Astrocyte of the cerebellum (primary cell): ENCODE data around the gene KLHL34.

Experiments used
- DNase-seq: peaks from one replicate; pipeline ENCODE4 v3.0.0-alpha.2; 2011; ENCODE audit warnings: low read depth
- H3K4me3 ChIP-seq: 2 replicates; pipeline ENCODE4 v1.5.1; 2011; ENCODE audit warnings: mild to moderate bottlenecking, low read depth, low read length, moderate library complexity
- CTCF ChIP-seq: IDR thresholded peaks from 2 replicates; pipeline ENCODE4 v1.5.1; 2012; ENCODE audit warnings: low read length, low read depth, moderate library complexity, mild to moderate bottlenecking; ENCODE audit errors: missing control alignments
- in situ Hi-C: cut with HindIII; loops from 2 replicates; pipeline ENCODE4 v1.10.0; 2017; ENCODE audit warnings: low sequenced_read_pairs

KLHL34 gene

GRCh38 chrX:21657318-21658151 lies 595 bp downstream of the KLHL34 start:
- H3K4me3 ChIP-seq, result no peak overlapping the region
- DNase-seq, result no peak
- no peak for TF ChIP-seq CTCF
- in situ Hi-C loops, result no loop called here

GRCh38 chrX:21656587-21657317 lies 1.4 kb downstream of the KLHL34 start:
- DNase-seq, result no peak
- in situ Hi-C loops, result no loop called here
- no peak for TF ChIP-seq CTCF
- no peak overlapping the region for H3K4me3 ChIP-seq

GRCh38 chrX:21655901-21656586 lies 2.1 kb downstream of the KLHL34 start:
- H3K4me3 ChIP-seq, result no peak overlapping the region
- DNase-seq, result no peak

GRCh38 chrX:21645886-21646285 lies 12.2 kb downstream of the KLHL34 start:
- in situ Hi-C loops, result no loop called here
- TF ChIP-seq CTCF, result no peak
- H3K4me3 ChIP-seq, result no peak overlapping the region
- no peak for DNase-seq

More at GRCh38 chrX:21655901-21656586, 2.1 kb downstream of the KLHL34 start:
- in situ Hi-C loops, result no loop called here
- no peak for TF ChIP-seq CTCF

GRCh38 chrX:21645431-21645830 lies 12.7 kb downstream of the KLHL34 start:
- no peak for TF ChIP-seq CTCF
- in situ Hi-C loops, result no loop called here
- no peak overlapping the region for H3K4me3 ChIP-seq
- no peak for DNase-seq

GRCh38 chrX:21639775-21640174 lies 18.4 kb downstream of the KLHL34 start:
- in situ Hi-C loops, result no loop called here
- H3K4me3 ChIP-seq, result no peak overlapping the region
- no peak for DNase-seq
- TF ChIP-seq CTCF, result no peak
